OCI-LY7 (cell line): Measurements from ENCODE around the gene PTPRM.

Experiments
- CTCF ChIP-seq: fragments of 200-600 bp; sonication (generic); conservative IDR thresholded peaks from 2 replicates; pipeline ENCODE4 v1.5.1; 2014; ENCODE audit warnings: mild to moderate bottlenecking, antibody characterized with exemption, low read length, moderate library complexity, mixed read lengths
- EZH2phosphoT487 ChIP-seq: fragments of 200-600 bp; sonication (generic); IDR thresholded peaks from 2 replicates; pipeline ENCODE4 v1.6.1; 2018; ENCODE audit warnings: low read depth, borderline replicate concordance, mild to moderate bottlenecking, mixed run types, antibody characterized with exemption, low read length, moderate library complexity, mixed read lengths

GRCh38 chr18:8277270-8277669 lies 710.2 kb downstream of the PTPRM start:
- no peak for TF ChIP-seq CTCF
- TF ChIP-seq EZH2phosphoT487, result no peak
